ENCODE results near the gene IMMP2L.

DNA sequence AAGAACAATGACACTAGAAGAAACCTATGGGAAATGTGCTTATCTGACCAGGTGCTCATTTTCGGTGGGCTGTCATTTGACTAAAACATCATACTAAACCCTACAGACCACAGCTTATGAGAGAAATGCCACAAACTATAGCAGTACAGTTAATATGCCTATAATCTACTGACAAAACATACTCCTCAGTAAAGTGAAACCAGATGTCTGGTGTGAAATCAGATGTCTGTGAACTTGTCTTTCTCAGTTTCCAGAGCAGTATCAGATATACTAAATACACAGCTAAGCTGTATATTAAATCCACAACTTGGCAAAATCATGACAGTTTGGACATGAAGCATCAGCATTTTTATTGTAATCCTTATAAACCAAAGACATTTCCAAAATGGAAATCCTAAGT is 3.3 kb downstream of the IMMP2L start:
- TF ChIP-seq, protein P1, sequence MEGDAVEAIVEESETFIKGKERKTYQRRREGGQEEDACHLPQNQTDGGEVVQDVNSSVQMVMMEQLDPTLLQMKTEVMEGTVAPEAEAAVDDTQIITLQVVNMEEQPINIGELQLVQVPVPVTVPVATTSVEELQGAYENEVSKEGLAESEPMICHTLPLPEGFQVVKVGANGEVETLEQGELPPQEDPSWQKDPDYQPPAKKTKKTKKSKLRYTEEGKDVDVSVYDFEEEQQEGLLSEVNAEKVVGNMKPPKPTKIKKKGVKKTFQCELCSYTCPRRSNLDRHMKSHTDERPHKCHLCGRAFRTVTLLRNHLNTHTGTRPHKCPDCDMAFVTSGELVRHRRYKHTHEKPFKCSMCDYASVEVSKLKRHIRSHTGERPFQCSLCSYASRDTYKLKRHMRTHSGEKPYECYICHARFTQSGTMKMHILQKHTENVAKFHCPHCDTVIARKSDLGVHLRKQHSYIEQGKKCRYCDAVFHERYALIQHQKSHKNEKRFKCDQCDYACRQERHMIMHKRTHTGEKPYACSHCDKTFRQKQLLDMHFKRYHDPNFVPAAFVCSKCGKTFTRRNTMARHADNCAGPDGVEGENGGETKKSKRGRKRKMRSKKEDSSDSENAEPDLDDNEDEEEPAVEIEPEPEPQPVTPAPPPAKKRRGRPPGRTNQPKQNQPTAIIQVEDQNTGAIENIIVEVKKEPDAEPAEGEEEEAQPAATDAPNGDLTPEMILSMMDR (IDR thresholded peaks at IDR 0.05), result no peak
- TF ChIP-seq POLR2AphosphoS5 (IDR thresholded peaks at IDR 0.05) (no peak), POLR2A (IDR thresholded peaks at IDR 0.05; ENCODE audit: low read depth) (no peak), EP300 (IDR thresholded peaks at IDR 0.05) (no peak)

All from esophagus muscularis mucosa (tissue), 4 donors.